H1 (cell line): Measurements from ENCODE around the gene KLF14.
"Not testable (repeated sequence)": the region's sequence is repeated elsewhere in the genome, so short reads cannot be mapped to it uniquely, and the experiment has no call there.

Experiments used
- CHD2 ChIP-seq: IDR thresholded peaks from 2 replicates; pipeline ENCODE4 v1.6.1; 2012; ENCODE audit warnings: low read length, improper control_type of control experiment
- EP300 ChIP-seq, 2 experiments: IDR thresholded peaks; 1 replicate in 1 of 2; 2 replicates in 1 of 2; pipeline ENCODE4 v1.6.1; 2011 to 2012; ENCODE audit warnings: low read depth in 2 of 2, low read length in 2 of 2, mild to moderate bottlenecking in 2 of 2, borderline replicate concordance in 1 of 2, inconsistent platforms in 1 of 2, moderate library complexity in 1 of 2
- EZH2 ChIP-seq: fragments of 200-600 bp; sonication (generic); IDR thresholded peaks from 2 replicates; pipeline ENCODE4 v1.7.1; 2012; ENCODE audit warnings: low read depth, mild to moderate bottlenecking, moderate library complexity, low read length, inconsistent platforms; ENCODE audit not compliant: severe bottlenecking
- JUND ChIP-seq: IDR thresholded peaks from 2 replicates; pipeline ENCODE4 v1.6.1; 2011; ENCODE audit warnings: mild to moderate bottlenecking, improper control_type of control experiment, low read length
- TF ChIP-seq, protein P1 (sequence below), 3 experiments: IDR thresholded peaks; 1 replicate in 2 of 3; 2 replicates in 1 of 3; pipeline versions ENCODE4 v1.5.1 to v1.6.1; 2011; ENCODE audit warnings: low read length in 3 of 3, mild to moderate bottlenecking in 3 of 3, inconsistent platforms in 2 of 3, low read depth in 1 of 3, moderate library complexity in 1 of 3; ENCODE audit not compliant: insufficient read depth in 1 of 3; ENCODE audit errors: control extremely low read depth in 1 of 3

DNA sequence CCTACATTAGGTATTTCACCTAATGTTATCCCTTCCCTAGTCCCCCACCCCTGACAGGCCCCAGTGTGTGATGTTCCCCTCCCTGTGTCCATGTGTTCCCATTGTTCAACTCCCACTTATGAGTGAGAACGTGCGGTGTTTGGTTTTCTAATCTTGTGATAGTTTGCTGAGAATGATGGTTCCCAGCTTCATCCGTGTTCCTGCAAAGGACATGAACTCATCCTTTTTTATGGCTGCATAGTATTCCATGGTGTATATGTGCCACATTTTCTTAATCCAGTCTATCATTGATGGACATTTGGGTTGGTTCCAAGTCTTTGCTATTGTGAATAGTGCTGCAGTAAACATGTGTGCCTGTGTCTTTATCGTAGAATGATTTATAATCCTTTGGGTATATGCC is 30.6 kb upstream of the KLF14 start:
- TF ChIP-seq, protein P1, sequence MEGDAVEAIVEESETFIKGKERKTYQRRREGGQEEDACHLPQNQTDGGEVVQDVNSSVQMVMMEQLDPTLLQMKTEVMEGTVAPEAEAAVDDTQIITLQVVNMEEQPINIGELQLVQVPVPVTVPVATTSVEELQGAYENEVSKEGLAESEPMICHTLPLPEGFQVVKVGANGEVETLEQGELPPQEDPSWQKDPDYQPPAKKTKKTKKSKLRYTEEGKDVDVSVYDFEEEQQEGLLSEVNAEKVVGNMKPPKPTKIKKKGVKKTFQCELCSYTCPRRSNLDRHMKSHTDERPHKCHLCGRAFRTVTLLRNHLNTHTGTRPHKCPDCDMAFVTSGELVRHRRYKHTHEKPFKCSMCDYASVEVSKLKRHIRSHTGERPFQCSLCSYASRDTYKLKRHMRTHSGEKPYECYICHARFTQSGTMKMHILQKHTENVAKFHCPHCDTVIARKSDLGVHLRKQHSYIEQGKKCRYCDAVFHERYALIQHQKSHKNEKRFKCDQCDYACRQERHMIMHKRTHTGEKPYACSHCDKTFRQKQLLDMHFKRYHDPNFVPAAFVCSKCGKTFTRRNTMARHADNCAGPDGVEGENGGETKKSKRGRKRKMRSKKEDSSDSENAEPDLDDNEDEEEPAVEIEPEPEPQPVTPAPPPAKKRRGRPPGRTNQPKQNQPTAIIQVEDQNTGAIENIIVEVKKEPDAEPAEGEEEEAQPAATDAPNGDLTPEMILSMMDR (IDR thresholded peaks at IDR 0.05; ENCODE audit: control extremely low read depth in 1 of 3, insufficient read depth in 1 of 3, low read depth in 1 of 3, low read length in 3 of 3), result not testable (repeated sequence)
- not testable (repeated sequence) for TF ChIP-seq JUND; CHD2; EZH2; EP300 (IDR thresholded peaks at IDR 0.05; ENCODE audit: borderline replicate concordance in 1 of 2, low read depth in 2 of 2, low read length in 2 of 2)
